ELR (cell line): ENCODE results near the gene CALN1.
"Not testable (repeated sequence)": the region's sequence is repeated elsewhere in the genome, so short reads cannot be mapped to it uniquely, and the experiment has no call there.

Source experiments
- DNase-seq: peaks from one replicate; pipeline ENCODE4 v3.0.0-alpha.2; 2015; ENCODE audit warnings: low read depth

CALN1 gene

DNA sequence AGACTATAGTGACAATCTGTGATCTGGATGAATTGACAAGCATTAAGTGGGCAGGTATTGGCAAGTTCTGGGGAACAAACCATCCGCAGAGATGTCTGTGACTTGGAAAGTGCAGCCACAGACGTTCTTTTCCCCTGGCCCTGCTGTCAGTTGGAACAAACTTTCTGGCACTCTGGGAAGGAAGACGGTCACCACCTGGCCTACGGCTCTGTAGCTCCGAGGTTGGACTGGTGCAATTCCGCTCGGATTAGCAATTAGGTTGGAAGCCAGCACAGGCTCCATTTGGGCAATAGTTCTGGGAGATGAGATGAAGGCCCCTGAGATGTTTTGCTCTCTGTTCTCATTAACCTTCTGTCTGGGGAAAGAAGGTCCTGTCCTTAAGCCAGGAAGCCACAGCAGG is 437.5 kb downstream of the CALN1 start:
- no peak for DNase-seq

DNA sequence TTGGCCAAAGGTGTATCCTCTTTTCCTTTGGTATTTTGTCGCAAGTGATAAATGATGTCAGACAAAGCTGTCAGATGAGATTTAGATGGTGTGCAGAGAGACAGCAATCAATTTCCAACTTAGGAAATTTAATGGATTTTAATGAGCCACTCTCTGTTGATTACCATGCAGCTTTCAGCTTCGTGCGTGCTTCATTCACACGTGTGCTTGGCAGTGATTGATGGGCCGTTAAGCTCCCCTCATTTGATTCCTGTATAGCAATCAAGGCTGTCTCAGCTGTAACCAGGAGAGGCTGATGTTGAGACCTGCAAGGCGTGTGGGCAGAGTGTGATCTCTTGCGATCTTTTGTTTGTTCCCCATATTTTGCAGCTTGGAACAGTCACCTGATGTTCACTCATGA is 439.6 kb downstream of the CALN1 start:
- no peak for DNase-seq

DNA sequence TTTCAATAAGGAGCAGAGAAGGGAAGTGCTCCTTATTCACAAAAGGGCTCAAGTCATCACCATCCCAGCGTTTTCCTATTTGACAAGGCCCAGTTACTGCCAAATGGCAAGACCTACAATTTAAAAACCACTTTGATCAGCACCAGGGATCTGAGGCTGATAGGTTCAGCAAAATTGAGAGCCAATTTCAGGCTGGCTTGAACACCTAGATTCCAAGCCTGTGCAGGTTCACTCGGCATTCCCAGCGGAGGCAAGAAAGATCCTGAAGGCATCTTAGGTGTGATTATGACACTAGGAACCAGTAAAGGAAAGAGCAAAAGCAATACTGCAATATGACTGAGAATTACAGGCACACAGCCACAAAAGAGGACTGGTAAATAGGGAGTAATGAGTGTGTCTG is 441.4 kb downstream of the CALN1 start:
- no peak for DNase-seq

DNA sequence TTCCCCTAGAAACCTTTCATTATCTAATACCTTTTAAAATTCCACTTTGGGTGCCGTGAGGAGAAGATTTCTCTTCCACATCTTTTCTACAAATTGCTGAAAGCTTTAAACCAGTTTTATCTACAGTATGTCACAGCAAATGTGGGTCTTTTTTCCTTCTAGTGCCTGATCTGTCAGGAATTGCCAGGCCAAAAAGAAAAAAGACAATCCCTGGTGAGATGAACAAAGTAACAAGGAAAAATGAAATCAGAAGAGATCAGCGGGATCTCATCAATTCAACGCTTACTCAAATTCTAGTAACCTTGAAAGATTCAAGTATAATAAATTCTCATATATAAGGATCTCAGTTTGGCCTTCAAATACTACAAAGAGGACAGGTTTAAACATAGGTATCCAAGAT is 449.5 kb downstream of the CALN1 start:
- no peak for DNase-seq

DNA sequence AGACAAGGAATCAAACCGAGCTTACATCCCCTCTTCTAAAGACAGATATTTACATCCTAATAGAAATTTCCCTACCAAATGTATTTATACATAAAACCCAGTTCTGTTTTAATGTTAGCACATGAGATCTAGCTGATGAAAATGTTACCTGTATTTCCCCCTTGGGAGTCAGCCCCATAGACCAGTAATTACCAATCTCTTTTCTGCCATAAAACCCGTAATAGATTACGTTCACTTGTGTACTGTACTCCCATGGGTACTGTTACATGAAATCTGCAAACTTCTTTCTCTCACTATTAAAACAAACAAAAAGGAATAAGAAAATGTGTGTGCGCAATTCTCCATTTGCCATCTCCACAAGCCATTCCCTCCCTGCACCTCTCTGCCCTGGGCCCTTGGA is 450.9 kb downstream of the CALN1 start:
- DNase-seq = no peak

DNA sequence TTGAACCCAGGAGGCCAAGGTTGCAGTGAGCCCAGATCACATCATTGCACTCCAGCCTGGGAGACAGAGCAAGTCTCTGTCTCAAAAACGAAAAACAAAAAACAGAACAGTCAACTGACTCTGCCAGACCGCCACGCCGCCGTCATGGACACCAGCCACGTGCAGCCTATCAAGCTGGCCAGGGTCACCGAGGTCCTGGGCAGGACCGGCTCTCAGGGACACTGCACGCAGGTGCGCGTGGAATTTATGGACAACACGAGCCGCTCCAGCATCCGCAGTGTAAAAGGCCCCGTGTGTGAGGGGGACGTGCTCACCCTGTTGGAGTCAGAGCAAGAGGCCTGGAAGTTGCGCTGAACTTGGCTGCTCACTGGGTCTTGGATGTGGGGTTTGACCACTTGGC is 470.0 kb downstream of the CALN1 start:
- DNase-seq = no peak

DNA sequence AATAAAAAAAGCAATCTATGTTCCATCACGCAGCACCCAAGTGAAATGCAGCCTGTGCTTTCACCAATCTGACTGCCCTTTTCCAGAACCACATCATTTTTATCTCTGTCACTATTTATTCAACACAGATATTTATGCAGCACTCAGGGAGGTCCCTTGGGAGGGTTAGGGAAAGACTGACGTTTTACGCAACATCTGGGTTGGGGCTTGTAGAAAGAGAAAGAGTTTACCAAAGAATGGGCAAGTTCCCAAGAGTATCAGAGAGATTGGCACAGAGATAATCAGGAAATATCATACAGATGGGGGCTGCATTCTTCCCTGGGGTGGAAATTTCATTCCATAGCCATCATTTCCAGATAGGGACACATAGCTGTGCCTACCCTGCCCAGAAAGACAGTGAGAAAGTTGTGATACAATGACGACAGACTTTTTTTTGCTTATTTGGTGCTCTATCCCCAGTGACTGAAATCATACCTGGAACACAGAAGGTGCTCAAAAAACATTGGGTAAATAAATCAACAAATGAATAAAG is 474.2 kb downstream of the CALN1 start:
- no peak for DNase-seq

DNA sequence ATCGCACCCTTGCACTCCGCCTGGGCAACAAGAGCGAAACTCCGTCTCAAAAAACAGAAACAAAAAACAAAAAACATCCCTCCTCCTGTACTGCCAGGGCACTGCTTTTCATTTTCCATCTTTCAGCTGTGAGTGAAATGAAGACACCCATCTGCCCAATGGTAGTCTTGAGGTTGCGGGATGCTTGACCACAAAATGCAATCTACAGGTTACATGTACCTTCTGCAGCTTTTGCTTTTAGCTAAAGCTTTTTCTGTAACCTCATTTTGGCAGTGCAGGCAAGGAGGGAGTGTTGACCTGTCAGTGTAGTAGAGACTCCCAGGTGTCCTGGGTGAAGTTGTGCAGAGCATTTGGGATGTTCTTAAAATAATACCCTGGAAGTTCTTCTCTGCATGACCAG is 476.5 kb downstream of the CALN1 start:
- DNase-seq = no peak

DNA sequence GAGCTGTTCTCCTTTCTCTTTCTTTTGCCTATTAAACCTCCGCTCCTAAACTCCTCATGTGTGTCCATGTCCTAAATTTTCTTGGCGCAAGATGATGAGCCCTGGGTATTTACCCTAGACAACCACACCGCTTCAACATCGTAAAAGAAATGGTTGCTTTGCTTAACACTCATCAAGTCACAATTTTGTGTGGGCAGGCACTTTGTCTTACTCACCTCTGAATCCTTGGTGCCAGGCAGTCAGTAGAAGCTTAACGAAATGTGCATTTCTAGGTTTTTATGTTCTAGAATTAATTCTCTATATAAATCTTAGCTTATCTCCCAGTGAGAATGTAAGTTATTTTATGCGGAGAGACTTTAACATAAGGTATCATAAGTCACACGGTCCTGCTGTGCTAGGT is 478.7 kb downstream of the CALN1 start:
- DNase-seq = no peak

DNA sequence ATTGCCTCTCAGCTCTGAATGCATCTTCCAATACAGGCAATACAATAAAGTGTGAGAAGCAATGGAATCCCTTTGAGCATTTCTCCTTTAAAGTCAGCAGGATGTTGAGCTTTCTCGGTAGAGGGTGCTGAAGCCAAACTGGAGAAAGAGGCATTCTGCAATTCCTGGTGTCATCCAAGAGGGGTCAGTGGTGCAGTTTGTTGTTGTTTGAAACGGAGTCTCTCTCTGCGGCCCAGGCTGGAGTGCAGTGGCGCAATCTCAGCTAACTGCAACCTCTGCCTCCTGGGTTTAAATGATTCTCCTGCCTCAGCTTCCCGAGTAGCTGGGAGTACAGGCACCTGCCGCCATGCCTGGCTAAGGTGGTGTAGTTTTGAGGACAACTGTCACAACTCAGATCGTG is 486.5 kb downstream of the CALN1 start:
- no peak for DNase-seq

DNA sequence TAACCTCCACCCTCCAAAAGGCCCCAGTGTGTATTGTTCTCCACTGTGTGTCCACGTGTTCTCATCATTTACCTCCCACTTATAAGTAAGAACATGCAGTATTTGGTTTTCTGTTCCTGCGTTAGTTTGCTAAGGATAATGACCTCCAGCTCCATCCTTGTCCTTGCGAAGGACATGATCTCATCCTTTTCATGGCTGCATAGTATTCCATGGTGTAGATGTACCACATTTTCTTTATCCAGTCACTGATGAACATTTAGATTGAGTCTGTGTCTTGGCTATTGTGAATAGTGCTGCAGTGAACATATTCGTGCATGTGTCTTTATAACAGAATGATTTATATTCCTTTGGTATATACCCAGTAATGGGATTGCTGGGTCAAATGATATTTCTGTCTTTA is 497.9 kb downstream of the CALN1 start:
- DNase-seq = not testable (repeated sequence)

DNA sequence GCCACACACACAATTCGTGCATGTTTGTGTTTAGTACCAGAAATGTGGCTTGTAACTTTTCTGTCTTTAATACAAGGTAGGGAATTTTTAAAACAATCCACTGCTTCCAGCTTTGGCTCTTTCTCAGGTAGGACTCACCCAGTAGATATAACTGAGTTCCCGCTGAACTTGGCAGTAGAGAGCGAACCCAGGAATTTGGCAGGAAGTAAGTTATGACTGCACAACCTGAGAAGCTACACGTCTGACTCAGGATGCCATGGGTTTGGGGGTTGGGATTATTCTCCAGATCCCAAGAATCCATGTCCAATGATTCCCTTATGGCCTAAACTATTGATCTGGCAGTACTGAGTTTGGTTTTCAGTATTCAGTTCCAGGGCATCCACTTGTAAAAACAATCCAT is 499.7 kb downstream of the CALN1 start:
- no peak for DNase-seq

DNA sequence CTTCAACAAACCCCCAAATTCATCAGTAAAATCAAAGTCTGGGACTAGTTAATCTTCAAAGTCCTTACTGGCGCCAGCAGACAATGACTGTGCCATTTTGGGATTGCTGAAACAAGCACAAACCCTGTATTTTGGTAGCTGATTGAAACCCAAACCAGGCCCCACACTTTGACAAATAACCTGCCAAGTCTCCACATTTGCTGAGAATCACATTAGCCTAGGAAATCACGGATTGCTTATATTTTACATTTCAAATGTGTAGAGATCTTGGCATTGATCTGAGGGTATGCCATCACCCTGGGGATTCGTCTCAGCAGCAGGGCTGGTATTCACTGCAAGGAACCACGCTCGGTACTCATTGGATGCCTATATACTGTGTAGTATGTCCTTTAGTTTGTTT is 501.1 kb downstream of the CALN1 start:
- DNase-seq = no peak

DNA sequence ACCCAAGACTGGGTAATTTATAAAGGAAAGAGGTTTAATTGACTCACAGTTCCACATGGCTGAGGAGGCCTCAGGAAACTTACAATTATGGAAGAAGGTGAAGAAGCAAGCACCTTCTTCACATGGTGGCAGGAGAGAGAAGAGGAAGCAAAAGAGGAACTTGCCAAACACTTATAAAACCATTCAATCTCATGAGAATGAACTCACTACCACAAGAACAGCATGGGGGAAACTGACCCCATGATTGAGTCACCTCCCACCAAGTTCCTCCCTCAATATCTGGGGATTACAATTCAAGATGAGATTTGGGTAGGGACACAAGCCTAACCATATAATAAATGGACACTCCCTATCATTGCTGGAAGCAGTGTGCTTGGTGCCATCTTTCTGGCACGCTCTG is 506.3 kb downstream of the CALN1 start:
- DNase-seq = no peak

DNA sequence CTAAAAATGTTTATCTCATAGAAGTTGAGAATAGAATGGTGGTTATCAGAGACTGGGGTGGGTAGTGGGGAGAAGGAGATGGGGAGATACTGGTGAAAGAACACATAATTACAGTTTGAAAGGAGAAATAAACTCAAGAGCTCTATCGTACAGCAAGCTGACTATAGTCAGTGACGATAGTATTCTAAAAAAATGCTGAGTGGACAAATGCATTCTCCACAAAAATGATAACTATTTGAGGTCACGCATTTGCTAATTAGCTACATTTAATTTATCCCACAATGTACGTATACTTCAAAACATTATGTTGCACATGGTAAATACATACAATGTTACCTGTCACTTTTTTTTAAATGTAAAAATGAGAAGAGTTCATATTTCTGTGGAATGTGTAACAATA is 507.7 kb downstream of the CALN1 start:
- no peak for DNase-seq

DNA sequence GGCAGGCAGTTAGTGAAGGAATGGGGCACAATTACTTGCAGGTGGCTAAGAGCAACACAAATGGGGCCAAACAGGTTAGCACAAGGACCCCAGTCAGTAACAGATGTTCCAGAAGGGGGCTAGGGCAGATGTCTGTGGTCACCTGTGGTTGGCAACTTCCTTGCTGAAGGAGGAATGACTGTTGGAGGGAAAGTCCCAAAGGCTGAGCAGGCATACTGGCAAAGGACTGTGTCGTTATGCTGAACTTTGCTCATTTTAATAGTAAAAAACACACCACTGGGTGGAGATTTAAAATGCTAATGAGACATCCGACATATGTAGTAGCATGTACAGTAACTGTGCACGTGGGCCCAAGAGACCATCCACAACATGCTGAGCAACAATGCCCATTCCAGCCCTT is 511.6 kb downstream of the CALN1 start:
- no peak for DNase-seq

DNA sequence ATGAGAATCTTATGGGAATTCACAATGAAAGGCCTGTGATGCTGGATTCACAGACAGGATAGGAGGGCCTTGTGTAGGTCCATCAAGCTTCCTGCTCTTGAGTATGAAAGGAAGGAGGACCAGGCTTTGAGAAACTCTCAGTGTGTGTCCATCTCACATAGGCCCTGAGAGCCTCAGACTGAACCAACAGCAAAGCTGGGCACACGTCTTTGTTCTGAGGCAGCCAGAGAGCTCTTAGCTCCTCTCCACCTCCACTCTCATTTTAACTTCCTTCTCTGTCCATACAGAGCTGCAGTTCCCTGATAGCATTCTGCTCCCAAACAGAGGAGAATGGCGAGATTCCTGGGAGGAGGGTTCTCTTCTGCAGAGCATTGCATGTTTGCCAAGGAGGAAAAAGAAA is 515.6 kb downstream of the CALN1 start:
- DNase-seq = no peak

DNA sequence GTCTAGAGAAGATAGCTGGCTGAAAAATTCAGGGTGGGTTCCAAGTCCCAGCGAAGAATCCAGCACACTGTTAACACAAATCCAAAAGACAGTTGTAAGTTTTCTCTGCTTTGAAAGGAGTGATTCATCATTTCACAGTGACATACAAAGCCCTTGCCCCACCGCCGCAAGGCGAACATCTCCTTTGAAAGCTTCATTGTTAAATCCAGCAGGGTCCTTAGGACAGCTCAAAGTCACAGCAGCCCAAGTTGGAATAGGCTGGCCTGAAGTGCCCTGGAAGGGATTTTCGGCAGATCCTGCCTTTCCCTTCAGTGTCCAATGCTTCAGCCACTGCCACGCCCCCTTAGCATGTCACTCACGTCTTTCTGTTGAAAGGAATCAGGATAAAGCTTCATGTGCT is 526.1 kb downstream of the CALN1 start:
- no peak for DNase-seq

DNA sequence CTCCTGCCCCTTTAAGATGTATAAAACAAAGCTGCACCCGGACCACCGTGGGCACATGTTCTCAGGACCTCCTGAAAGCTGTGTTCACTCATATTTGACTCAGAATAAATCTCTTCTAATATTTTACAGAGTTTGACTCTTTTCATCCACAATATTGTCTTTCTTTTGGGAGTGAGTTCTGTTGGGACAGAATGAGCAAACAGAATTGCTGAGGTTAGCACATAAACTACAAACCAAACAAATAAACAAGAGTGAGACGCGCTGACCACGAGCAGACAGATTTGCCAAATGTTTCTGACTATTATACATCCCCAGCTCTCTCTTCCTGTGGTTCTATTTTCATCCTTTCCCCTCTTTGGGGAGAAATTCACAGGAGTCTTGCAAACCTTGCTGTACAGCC is 526.7 kb downstream of the CALN1 start:
- DNase-seq = no peak

DNA sequence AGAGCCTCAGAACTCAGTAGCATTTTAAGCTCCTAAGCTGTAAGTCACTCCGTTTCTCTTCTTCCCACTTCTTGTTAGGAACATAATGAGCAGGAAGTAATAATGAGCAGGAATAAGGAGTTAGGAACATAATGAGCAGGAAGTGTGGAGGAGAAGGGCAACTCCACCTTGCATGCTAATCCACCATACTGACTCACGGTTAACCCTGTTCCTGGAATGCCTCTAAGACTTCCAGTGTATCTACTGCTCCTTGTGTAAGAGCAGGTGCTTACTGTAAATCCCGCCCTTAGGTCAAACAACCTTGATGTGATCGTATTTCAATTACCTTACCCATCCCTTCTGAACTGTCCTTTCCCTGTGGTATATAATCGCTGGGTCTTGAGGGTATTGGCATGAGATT is 528.7 kb downstream of the CALN1 start:
- DNase-seq = no peak

DNA sequence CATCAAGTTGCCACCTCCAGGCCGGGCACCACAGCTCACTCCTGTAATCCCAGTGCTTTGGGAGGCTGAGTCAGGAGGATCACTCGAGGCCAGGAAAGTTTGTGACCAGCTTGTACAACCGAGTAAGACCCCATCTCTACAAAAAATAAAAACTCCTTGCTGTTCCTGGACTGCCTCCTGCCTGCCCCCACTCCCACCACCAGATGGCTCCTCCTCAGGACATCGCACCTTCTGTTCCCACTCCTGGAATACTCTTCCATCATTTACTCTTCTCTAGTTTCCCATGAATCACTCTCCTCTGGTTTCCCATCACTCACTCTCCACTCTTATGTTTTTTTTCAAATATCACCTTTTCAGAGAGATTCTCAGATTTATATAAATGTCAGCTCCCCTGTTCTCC is 540.7 kb downstream of the CALN1 start:
- DNase-seq = no peak

DNA sequence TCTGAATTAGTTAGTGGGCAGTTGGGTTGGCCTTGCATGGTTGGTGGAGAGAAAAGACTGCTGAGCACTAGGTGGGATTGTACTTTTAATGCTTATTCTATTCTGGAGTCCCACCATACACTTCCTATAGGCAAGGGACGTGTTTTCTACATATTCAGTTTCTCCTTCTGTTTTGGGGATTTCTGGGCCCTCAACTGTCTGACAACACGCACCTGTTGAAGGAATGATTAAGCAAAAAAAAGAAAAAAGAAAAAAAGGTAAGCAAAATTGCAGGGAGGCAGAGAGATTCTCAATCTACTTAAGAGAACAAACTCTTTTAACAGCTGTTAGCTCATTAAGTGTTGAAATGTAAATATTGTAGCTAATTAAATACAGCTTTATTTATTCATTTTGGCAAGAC is 541.3 kb downstream of the CALN1 start:
- DNase-seq = no peak

DNA sequence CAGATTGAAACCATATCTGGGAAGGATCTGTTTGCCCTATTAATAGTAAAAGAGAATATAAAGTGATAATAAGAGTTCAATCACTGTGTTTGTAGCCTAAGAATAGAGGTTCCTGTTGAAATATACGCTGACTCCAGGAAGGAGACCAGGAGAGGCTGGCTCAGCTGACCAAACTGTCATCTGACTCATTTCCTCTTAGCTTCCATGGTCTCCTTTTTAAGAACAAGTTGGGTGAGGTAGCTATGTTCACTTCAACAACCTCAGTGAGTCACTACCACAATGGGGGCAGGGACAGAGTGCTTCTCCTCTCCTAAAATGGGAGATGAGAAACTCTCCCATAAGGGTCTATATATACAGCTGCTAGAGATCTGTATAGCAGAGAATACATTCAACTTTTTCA is 543.3 kb downstream of the CALN1 start:
- DNase-seq = peak; percentile 2

DNA sequence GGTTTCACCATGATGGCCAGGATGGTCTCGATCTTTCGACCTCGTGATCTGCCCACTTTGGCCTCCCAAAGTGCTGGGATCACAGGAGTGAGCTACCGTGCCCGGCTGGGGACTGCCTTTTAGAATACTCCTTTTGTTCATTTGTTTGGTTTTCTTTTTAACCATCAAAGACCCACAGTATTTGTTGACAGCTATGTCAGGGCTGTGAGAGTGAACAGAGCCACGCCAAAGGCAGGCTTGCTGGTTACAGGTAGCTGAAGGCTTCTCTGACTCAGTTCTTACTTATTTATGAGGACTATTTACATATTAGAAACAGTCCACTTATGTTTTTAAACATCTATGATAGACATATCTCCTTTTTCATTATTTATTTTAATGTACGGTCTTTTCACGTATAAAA is 544.5 kb downstream of the CALN1 start:
- no peak for DNase-seq

DNA sequence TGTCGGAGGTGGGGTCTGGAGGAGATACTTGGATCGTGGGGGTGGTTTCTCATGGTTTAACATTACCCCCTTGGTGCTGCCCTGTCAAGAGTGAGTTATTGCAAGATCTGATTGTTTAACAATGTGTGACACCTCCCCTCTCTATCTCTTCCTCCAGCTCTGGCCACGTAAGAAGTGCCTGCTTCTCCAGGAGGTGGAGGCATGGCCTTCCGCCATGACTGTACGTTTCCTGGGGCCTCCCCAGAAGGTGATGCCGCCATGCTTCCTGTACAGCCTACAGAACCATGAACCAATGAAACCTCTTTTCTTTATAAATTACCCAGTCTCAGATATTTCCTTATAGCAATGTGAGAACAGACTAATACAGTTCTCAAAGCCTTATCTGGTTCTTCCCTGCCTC is 547.0 kb downstream of the CALN1 start:
- no peak for DNase-seq
